IPS-18c (cell line): ENCODE data around the gene R3HDM2.
A peak's percentile ranks its signal among the peaks of the same experiment; 100 is the strongest.
"Not testable (repeated sequence)": the region's sequence is repeated elsewhere in the genome, so short reads cannot be mapped to it uniquely, and the experiment has no call there.

Experiments
- H3K4me3 ChIP-seq: 2 replicates; pipeline ENCODE4 v1.7.0; 2013; ENCODE audit warnings: low read depth, mild to moderate bottlenecking, low read length, moderate library complexity; ENCODE audit not compliant: insufficient read depth
- H3K9me3 ChIP-seq: one replicate; pipeline ENCODE4 v1.6.1; 2013; ENCODE audit warnings: mild to moderate bottlenecking, low read length, moderate library complexity; ENCODE audit not compliant: control insufficient read depth, insufficient read depth

R3HDM2 gene

GRCh38 chr12:57441393-57441792 lies 10.6 kb upstream of the R3HDM2 start:
- not testable (repeated sequence) for H3K9me3 ChIP-seq, H3K4me3 ChIP-seq

GRCh38 chr12:57439762-57440266 lies 9.0 kb upstream of the R3HDM2 start:
- Histone ChIP-seq H3K4me3 (no peak overlapping the region), H3K9me3 (peaks cover 2% of the 10 kb centered on the region)

GRCh38 chr12:57438400-57438799 lies 7.6 kb upstream of the R3HDM2 start:
- no peaks in the 10 kb centered on the region for H3K9me3 ChIP-seq
- H3K4me3 ChIP-seq, result no peak overlapping the region

- H3K4me3 ChIP-seq, result no peak overlapping the region
- no peaks in the 10 kb centered on the region for H3K9me3 ChIP-seq
These were observed 4.5 kb upstream of the R3HDM2 start for GRCh38 chr12:57435293-57435692.

GRCh38 chr12:57434517-57435223 lies 3.8 kb upstream of the R3HDM2 start, which contains the start of gene INHBC:
Gene INHBC, plus strand, starts transcription at chr12:57434784. Its CDS starts 103 bp downstream, at chr12:57434887.
- H3K9me3 ChIP-seq, result no peaks in the 10 kb centered on the region
- no peak within 1 kb of the TSS for H3K4me3 ChIP-seq

GRCh38 chr12:57433370-57433769 lies 2.5 kb upstream of the R3HDM2 start:
- H3K4me3 ChIP-seq, result no peak overlapping the region
- H3K9me3 ChIP-seq, result no peaks in the 10 kb centered on the region

- H3K9me3 ChIP-seq, result no peaks in the 10 kb centered on the region
- no peak overlapping the region; the same call in 1 of the 2 replicates for H3K4me3 ChIP-seq
These were observed 878 bp upstream of the R3HDM2 start for GRCh38 chr12:57431654-57432188.

GRCh38 chr12:57430112-57430930 lies 522 bp downstream of the R3HDM2 start:
- Histone ChIP-seq H3K4me3 (peak overlapping the region; percentile 77), H3K9me3 (no peaks in the 10 kb centered on the region)

- Histone ChIP-seq H3K4me3 (peak overlapping the region; percentile 77), H3K9me3 (no peaks in the 10 kb centered on the region)
These were observed 1.3 kb downstream of the R3HDM2 start for GRCh38 chr12:57429473-57430111.

- Histone ChIP-seq H3K4me3 (no peak overlapping the region), H3K9me3 (no peaks in the 10 kb centered on the region)
These were observed 1.9 kb downstream of the R3HDM2 start for GRCh38 chr12:57428965-57429364.

- H3K4me3 ChIP-seq, H3K9me3 ChIP-seq: not testable (repeated sequence)
These were observed 3.9 kb downstream of the R3HDM2 start for GRCh38 chr12:57426948-57427347.

GRCh38 chr12:57420482-57420881 lies 10.4 kb downstream of the R3HDM2 start:
- Histone ChIP-seq H3K4me3 (no peak overlapping the region; the same call in 1 of the 2 replicates), H3K9me3 (no peaks in the 10 kb centered on the region)

- Histone ChIP-seq H3K9me3 (no peaks in the 10 kb centered on the region), H3K4me3 (no peak overlapping the region)
These were observed 11.3 kb downstream of the R3HDM2 start for GRCh38 chr12:57419495-57419894.

- H3K4me3 ChIP-seq, result no peak overlapping the region
- no peaks in the 10 kb centered on the region for H3K9me3 ChIP-seq
These were observed 12.6 kb downstream of the R3HDM2 start for GRCh38 chr12:57418255-57418654.

GRCh38 chr12:57416039-57416996 lies 14.5 kb downstream of the R3HDM2 start:
- no peaks in the 10 kb centered on the region for H3K9me3 ChIP-seq
- no peak overlapping the region for H3K4me3 ChIP-seq

- no peaks in the 10 kb centered on the region for H3K9me3 ChIP-seq
- no peak overlapping the region for H3K4me3 ChIP-seq
These were observed 15.8 kb downstream of the R3HDM2 start for GRCh38 chr12:57415088-57415487.
